Uterus (tissue), 4 donors: ENCODE data around the gene CDH22. TPM values are rescaled to one million over a fixed set of nuclear protein-coding genes. Genes with fewer than 3 reads are reported as not detected.

Source experiments
- DNase-seq, 2 donors: peaks; one replicate each; pipeline ENCODE4 v3.0.0-alpha.2; 2019 to 2020
- H3K27ac ChIP-seq, 2 donors: fragments of 200-600 bp; sonication (generic); 1 replicate in 1 of 2; 2 replicates in 1 of 2; pipeline ENCODE4 v1.5.1; 2016 to 2018
- H3K27me3 ChIP-seq, 2 donors: fragments of 200-600 bp; sonication (generic); one replicate each; pipeline ENCODE4 v1.5.1; 2018 to 2019; ENCODE audit warnings: control low read depth in 1 of 2
- H3K36me3 ChIP-seq, 2 donors: fragments of 200-600 bp; sonication (generic); one replicate each; pipeline ENCODE4 v1.5.1; 2019; ENCODE audit warnings: control low read depth in 1 of 2
- H3K4me1 ChIP-seq, 2 donors: fragments of 200-600 bp; sonication (generic); one replicate each; pipeline ENCODE4 v1.5.1; 2018 to 2019; ENCODE audit warnings: control low read depth in 1 of 2
- H3K4me3 ChIP-seq, 2 donors: fragments of 200-600 bp; sonication (generic); 1 replicate in 1 of 2; 2 replicates in 1 of 2; pipeline ENCODE4 v1.5.1; 2018 to 2019; ENCODE audit warnings: mild to moderate bottlenecking in 1 of 2
- H3K9me3 ChIP-seq, 2 donors: fragments of 200-600 bp; sonication (generic); one replicate each; pipeline ENCODE4 v1.5.1; 2019; ENCODE audit warnings: control low read depth in 1 of 2
- CTCF ChIP-seq, 4 experiments: fragments of 200-600 bp in 2 of 4; fragments of 450-650 bp in 2 of 4; sonication (generic) in 2 of 4; IDR thresholded peaks; one replicate each; pipeline ENCODE4 v1.5.1; 2016 to 2019; ENCODE audit warnings: antibody characterized with exemption in 4 of 4, mild to moderate bottlenecking in 2 of 4, moderate library complexity in 1 of 4
- POLR2A ChIP-seq, 2 donors: fragments of 450-650 bp; IDR thresholded peaks; one replicate each; pipeline ENCODE4 v1.6.1; 2016; ENCODE audit warnings: antibody characterized with exemption in 2 of 2, mild to moderate bottlenecking in 1 of 2, moderate library complexity in 1 of 2
- intact Hi-C: fragments of 100-400 bp; cut with DNase I; formaldehyde crosslinking; loops from one replicate; pipeline ENCODE4 v1.15.1; 2023; ENCODE audit warnings: low total_unique reads
- total RNA-seq, 4 donors: library from RNA; depleted of rRNA in 3 of 4; stranded (reverse); fragments of >200 nt in 3 of 4; gene quantifications; one replicate each; pipeline versions ENCODE4 v1.1.0 to v1.2.4, GENCODE V29; 2014 to 2023
- donor health status: DM: yes; HTN: yes; CAD: no.

CDH22 gene
- total RNA-seq, 4 donors from 2014 or later = 0.48 to 0.49 TPM; not detected in 2

GRCh38 chr20:46142124-46142523, 166.2 kb downstream of the CDH22 start:
- TF ChIP-seq POLR2A (IDR thresholded peaks at IDR 0.05) (no peak), CTCF (IDR thresholded peaks at IDR 0.05) (no peak)
- intact Hi-C loops = no loop called here
- no peaks in the 10 kb centered on the region for H3K36me3 ChIP-seq

GRCh38 chr20:46139908-46140482, 168.3 kb downstream of the CDH22 start:
- intact Hi-C loops = no loop called here
- Histone ChIP-seq H3K9me3 (no peaks in the 10 kb centered on the region), H3K4me1 (no peaks in the 10 kb centered on the region), H3K4me3 (no peak overlapping the region), H3K27ac (no peak overlapping the region), H3K36me3 (no peaks in the 10 kb centered on the region), H3K27me3 (peaks cover 0 to 8% of the 10 kb centered on the region in 2 donors)
- no peak for DNase-seq
- TF ChIP-seq CTCF (IDR thresholded peaks at IDR 0.05) = no peak
- TF ChIP-seq POLR2A (IDR thresholded peaks at IDR 0.05) = no peak

More at GRCh38 chr20:46142124-46142523, 166.2 kb downstream of the CDH22 start:
- H3K4me3 ChIP-seq = no peak overlapping the region
- H3K27me3 ChIP-seq = peaks cover 0 to 8% of the 10 kb centered on the region in 2 donors
- H3K27ac ChIP-seq = no peak overlapping the region
- no peaks in the 10 kb centered on the region for H3K9me3 ChIP-seq
- H3K4me1 ChIP-seq = no peaks in the 10 kb centered on the region
- DNase-seq = no peak

GRCh38 chr20:46139266-46139889, 168.9 kb downstream of the CDH22 start:
- no peak overlapping the region for H3K4me3 ChIP-seq
- intact Hi-C loops = no loop called here
- no peak for TF ChIP-seq POLR2A (IDR thresholded peaks at IDR 0.05)
- TF ChIP-seq CTCF (IDR thresholded peaks at IDR 0.05) = no peak
- no peak for DNase-seq
- H3K27me3 ChIP-seq = peaks cover 0 to 8% of the 10 kb centered on the region in 2 donors
- no peak overlapping the region for H3K27ac ChIP-seq
- no peaks in the 10 kb centered on the region for H3K9me3 ChIP-seq
- H3K4me1 ChIP-seq = no peaks in the 10 kb centered on the region
- no peaks in the 10 kb centered on the region for H3K36me3 ChIP-seq

- H3K9me3 ChIP-seq = no peaks in the 10 kb centered on the region
- no peak overlapping the region for H3K27ac ChIP-seq
- TF ChIP-seq POLR2A (IDR thresholded peaks at IDR 0.05) = no peak
- no peak for TF ChIP-seq CTCF (IDR thresholded peaks at IDR 0.05)
- DNase-seq = no peak
- no peak overlapping the region for H3K4me3 ChIP-seq
- H3K4me1 ChIP-seq = no peaks in the 10 kb centered on the region
- intact Hi-C loops = no loop called here
- H3K36me3 ChIP-seq = no peaks in the 10 kb centered on the region
- peaks cover 0 to 8% of the 10 kb centered on the region in 2 donors for H3K27me3 ChIP-seq
Measured at GRCh38 chr20:46137816-46138215, 170.5 kb downstream of the CDH22 start.

- intact Hi-C loops = no loop called here
- TF ChIP-seq CTCF (IDR thresholded peaks at IDR 0.05) (no peak), POLR2A (IDR thresholded peaks at IDR 0.05) (no peak)
- DNase-seq = no peak
- no peaks in the 10 kb centered on the region for H3K36me3 ChIP-seq
- H3K9me3 ChIP-seq = no peaks in the 10 kb centered on the region
- no peaks in the 10 kb centered on the region for H3K4me1 ChIP-seq
- H3K4me3 ChIP-seq = no peak overlapping the region
- peaks cover 0 to 8% of the 10 kb centered on the region in 2 donors for H3K27me3 ChIP-seq
- no peak overlapping the region for H3K27ac ChIP-seq
Measured at GRCh38 chr20:46135856-46136633, 172.3 kb downstream of the CDH22 start.
